NCI-H2196 treated with DMSO at 0.1 percent for 48 hours (cell line): Measurements from ENCODE around the gene PKDCC.

Experiments
- DNase-seq: peaks from one replicate; lab custom pipeline; 2025; ENCODE audit not compliant: unreplicated experiment; lab: John Stamatoyannopoulos, UW

Gene PKDCC

DNA sequence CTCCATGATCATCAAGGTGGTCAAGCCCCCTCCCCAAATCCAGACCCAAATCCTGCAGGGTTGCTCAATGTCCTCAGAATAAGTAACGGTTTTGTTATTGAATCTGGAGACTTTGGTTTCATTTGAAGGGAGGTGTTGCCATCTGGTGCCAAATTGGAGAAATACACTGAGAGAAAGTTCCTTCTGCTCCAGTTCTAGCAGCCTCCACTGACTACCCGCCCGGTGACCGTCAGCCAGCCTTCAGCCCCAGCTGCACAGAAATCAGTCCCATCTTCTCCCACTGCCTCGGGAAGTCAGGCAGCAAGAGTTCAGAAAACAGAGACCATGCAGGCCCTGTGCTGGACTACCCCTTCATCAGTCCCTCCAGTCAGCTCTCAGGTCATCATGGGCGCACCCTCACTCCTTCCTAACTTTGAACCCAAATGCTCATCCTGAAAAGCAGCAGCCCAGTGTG lies 38.7 kb downstream of the PKDCC start:
- peak; percentile 41 for DNase-seq

DNA sequence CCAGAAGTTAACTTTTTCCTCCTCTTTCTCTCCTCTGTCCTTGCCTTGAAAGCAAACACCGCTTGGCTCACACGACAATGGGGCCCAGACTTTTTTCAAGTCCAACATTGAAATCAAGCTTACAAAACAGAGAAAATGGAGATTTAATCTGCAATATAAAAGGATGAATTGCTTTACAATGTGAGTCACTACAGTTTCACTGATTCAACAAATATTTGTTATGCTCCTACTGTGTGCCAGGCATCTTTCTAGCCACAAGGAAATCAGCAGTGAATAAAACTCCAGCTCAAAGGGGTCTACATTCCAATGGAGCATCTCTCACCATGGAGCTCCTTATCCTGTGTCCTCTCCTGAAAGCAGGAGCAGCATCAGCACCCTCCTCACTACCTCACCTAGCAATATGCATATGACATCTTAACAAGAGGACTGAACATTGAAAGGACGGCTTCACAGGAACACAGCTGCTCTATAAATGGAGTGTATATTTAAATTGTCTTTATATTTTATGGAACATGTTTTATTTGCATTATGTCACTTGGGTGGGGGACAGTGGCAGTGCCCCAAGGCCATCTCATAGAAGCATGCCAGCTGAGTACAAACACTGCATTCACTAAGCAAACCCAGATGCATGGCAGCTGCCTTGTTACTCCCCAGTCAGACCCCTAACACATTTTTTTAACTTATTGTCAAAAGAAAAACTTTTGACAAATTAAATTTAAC lies 39.5 kb downstream of the PKDCC start:
- DNase-seq, result no peak

DNA sequence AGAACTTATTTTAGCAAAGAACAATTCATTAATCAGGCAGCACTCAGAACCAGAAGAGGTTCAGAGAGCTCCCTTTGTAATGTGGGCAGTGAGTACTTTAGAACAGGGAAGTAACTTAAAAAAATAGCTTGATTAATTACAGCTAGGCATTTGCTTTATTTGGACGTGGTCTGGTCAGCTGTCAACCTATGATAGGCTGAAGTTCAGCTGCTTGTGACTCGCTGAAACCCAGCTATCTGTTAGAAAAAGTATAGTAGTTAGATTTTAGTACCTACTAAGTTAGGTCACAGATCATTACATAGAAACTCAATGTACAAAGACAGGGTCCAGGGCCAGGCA lies 40.0 kb downstream of the PKDCC start:
- no peak for DNase-seq

DNA sequence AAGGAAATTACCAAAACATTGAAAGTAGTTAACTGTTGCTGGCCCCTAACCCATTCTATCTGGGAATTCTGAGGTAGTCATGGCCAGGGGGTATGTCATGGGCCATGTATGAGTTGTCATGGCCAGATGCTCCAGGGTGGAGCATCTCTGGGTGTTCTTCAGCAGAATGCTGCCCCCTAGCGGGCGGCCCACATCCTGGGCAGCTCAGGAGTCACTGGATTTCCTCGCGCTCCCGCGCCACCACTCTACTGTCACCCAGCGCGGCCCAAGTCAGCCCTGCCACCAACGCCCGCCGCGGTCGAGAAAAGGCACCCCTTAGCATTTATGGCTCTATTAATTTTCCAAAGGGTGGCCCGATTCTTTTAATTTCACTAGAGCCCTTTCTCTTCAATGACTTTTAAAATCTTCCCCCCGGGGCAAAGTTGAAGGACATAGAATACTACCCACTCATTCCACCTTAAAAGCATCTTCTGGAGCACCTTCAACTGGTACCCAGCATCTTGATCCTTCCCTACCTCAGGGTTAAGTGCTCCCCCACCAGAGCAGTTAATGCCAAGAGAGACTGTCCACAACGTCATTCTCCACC lies 41.6 kb downstream of the PKDCC start:
- no peak for DNase-seq

DNA sequence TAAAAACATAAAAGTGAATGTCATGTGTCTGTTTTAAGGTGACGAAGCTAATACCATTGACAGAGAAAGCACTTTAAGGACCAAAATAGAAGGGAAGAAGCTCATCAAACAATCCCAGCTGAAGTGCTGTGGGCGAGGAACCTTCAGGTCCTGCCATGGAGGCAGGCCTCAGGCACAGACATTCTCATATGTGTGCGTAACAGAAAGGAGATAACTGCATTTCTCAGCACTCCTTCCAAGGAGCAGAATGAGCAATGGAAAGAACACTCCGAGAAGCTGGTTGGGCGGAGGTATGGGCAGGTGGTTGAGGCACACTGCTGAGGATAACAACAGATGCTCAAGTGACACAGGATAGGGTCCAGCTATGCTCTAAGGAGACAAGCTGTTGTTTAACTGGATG lies 42.4 kb downstream of the PKDCC start:
- no peak for DNase-seq

- DNase-seq, result no peak
Measured at GRCh38 chr2:42091671-42092070, 43.9 kb downstream of the PKDCC start.

- no peak for DNase-seq
Measured at GRCh38 chr2:42092084-42092996, 44.5 kb downstream of the PKDCC start.

GRCh38 chr2:42094114-42094513 lies 46.3 kb downstream of the PKDCC start:
- no peak for DNase-seq

GRCh38 chr2:42095923-42096408 lies 48.1 kb downstream of the PKDCC start:
- DNase-seq, result peak; percentile 57

GRCh38 chr2:42096869-42097591 lies 49.2 kb downstream of the PKDCC start:
- DNase-seq, result no peak

GRCh38 chr2:42098571-42099437 lies 51.0 kb downstream of the PKDCC start:
- no peak for DNase-seq

- DNase-seq, result no peak
Measured at GRCh38 chr2:42099438-42100173, 51.8 kb downstream of the PKDCC start.

GRCh38 chr2:42100683-42101205 lies 52.9 kb downstream of the PKDCC start:
- no peak for DNase-seq

DNA sequence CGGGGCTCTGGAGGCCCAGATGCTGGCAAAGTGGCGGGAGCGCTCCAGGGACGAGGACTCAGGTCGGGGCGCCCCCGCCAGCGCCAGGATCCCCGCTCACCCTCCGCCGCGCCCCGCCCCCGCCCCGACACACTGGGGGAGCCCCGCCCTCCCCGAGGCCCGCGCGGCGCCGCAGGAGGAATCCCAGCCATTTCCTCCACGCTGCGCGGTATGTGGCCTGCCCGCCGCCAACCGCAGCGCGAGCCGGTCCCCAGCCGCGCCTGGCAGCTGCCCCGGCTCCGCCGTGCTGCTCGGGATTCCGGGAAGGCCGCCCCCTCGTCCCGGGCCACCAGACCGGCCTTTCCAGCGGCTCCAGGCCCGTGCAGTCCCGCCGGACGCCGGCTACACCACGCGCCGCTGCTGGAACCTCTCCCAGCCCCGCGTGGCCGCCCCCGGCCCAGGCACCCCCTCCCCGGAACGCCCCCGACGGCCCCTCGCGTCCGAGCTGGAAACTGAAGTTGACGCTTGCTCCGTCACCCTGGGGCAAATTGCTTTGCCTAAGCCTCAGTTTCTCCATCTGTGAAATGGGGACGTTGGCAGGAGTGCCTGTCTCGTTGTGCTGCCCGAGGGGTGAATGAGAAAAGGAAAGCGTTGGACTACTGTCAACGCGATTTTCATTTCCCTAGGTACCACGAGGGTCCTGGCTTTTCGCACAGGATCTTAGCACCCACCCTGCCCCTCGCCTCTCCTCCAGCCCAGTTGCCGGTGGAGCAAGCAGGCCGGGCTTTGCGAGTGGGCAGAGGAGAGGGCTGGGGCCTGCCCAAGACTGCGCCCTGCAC lies 53.6 kb downstream of the PKDCC start:
- DNase-seq, result no peak

GRCh38 chr2:42102024-42102590 lies 54.3 kb downstream of the PKDCC start:
- no peak for DNase-seq

DNA sequence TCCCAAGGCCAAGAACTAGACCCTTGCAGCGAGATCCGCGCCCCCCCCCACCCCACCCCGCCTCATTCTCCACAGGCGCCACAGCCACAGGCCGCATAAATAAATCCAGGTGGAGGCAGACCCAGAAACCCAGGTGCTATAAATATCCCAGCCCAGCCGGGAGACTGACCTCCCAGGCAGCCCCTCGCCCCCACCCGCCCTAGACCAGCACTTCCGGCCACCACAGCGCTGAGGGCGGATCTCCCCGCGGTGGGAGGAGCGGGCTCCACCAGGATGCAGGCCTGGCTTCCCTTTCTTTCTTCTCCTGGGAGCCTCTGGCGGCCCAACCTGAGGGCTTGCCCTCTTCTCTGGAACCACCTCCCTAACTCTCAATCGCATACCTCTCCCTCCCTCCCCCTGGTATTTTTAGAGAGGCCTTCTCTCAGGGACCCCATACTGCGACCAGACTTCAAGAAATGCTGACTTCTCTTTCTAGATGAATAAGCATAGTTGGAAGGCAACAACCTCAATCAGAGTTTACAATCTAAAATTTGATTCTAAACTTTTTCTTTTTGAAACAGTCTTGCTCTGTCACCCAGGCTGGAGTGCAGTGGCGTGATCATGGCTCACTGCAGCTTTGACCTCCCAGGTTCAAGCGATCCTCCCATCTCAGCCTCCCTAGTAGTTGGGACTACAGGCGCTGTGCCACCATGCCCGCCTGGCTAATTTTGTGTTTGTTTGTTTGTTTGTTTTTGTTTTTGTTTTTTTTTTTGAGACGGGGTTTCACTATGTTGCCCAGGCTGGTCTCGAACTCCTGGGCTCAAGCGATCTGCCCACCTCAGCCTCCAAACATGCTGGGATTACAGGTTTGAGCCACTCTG lies 55.0 kb downstream of the PKDCC start:
- no peak for DNase-seq

DNA sequence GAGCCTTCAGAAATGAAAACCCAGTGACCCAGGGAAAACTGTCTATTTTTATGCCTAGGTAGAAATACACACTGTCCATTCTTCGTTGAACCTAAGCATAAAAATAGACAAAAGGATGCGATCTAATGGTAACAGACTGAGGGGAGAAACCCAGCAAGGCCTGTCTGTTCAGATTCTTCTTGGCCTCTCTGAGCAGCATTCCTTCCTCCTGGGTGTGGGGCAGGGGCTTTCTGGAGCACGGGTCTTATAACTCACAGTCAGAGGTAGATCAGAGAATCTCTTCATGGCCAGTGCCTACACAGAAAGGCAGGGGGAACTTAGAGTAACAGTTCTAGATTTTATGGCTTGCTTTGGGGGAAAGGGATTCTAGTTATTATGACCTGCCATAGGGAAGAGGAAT lies 56.0 kb downstream of the PKDCC start:
- no peak for DNase-seq
